IPS-18a (cell line): ENCODE data around the gene AQP6.

Source experiments
- H3K27ac ChIP-seq: one replicate; pipeline ENCODE4 v1.5.1; 2013; ENCODE audit warnings: low read length
- H3K27me3 ChIP-seq: one replicate; pipeline ENCODE4 v1.6.1; 2013; ENCODE audit warnings: mild to moderate bottlenecking, low read length; ENCODE audit not compliant: control insufficient read depth, insufficient read depth
- H3K36me3 ChIP-seq: one replicate; pipeline ENCODE4 v1.6.1; 2013; ENCODE audit warnings: low read depth, low read length; ENCODE audit not compliant: control insufficient read depth
- H3K4me1 ChIP-seq: one replicate; pipeline ENCODE4 v1.6.1; 2013; ENCODE audit warnings: low read depth, low read length; ENCODE audit not compliant: control insufficient read depth
- H3K4me3 ChIP-seq: one replicate; pipeline ENCODE4 v1.5.1; 2013; ENCODE audit warnings: low read length
- H3K9ac ChIP-seq: one replicate; pipeline ENCODE4 v1.6.1; 2013; ENCODE audit warnings: mild to moderate bottlenecking, low read length, moderate library complexity
- H3K9me3 ChIP-seq: one replicate; pipeline ENCODE4 v1.6.1; 2013; ENCODE audit warnings: low read depth, low read length; ENCODE audit not compliant: control insufficient read depth

AQP6 gene

DNA sequence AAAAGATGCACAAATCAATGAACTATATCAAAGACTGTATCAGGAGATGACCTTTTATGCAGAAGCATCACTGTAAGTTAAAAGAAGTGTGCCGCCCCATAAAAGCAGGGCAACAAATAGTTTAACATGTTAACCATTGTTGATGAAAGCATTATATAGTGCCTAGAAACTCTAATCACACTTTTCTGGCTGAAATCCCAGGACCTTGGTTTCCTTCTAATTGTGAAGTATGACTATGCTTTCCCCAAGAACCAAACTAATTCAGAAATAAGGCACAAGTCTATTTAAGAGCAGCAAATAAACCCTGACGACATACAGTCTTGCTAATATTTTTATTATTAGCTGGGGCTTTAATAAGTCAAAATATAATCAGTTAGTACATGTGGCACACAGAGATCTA, 30.8 kb downstream of the AQP6 start:
- Histone ChIP-seq H3K9ac (no peak overlapping the region), H3K27me3 (no peaks in the 10 kb centered on the region), H3K4me3 (no peak overlapping the region), H3K9me3 (no peaks in the 10 kb centered on the region), H3K36me3 (peaks cover 73% of the 10 kb centered on the region), H3K27ac (no peak overlapping the region), H3K4me1 (no peaks in the 10 kb centered on the region)

DNA sequence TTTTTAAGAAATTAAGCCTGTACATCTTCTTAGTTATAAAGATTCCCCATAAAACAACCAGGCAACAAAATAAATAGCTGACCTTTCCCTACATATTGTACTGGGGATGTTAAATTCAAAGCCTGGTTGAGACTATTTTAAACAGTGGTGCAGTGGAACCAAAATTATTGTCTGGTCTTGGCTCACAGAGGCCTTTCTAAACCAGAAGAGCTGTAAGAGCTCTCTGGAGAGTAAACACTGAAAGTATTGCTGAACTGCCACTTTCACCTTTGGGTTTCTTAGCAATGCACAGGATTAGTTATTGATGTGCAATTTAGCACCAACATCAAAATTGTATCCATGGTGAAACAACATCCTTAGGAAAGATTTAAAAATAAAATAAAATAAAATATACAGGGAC, 31.9 kb downstream of the AQP6 start:
- H3K27ac ChIP-seq = no peak overlapping the region
- no peaks in the 10 kb centered on the region for H3K27me3 ChIP-seq
- no peaks in the 10 kb centered on the region for H3K9me3 ChIP-seq
- H3K36me3 ChIP-seq = peaks cover 63% of the 10 kb centered on the region
- H3K9ac ChIP-seq = no peak overlapping the region
- no peaks in the 10 kb centered on the region for H3K4me1 ChIP-seq
- H3K4me3 ChIP-seq = no peak overlapping the region

DNA sequence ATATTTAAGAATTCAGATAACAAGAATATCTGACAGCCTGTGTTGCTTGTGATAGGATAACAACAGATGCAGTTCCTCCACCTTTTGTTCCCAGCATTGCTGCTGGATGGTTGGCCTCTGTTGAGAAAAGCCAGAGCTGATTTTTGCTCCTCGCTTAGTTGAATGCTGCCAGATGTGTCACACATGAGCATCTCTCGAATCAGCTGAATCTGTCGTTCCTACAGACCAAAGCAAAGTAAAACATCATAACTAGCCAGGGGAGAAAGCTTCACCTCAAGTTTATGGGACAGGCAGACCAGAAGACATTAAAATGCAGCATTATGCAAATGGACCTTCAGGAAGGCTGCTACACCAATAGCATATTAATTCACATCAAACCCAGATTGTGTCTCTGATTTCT, 32.4 kb downstream of the AQP6 start:
- Histone ChIP-seq H3K4me3 (no peak overlapping the region), H3K27ac (no peak overlapping the region), H3K36me3 (peaks cover 65% of the 10 kb centered on the region), H3K27me3 (no peaks in the 10 kb centered on the region), H3K9me3 (no peaks in the 10 kb centered on the region), H3K9ac (no peak overlapping the region), H3K4me1 (no peaks in the 10 kb centered on the region)

DNA sequence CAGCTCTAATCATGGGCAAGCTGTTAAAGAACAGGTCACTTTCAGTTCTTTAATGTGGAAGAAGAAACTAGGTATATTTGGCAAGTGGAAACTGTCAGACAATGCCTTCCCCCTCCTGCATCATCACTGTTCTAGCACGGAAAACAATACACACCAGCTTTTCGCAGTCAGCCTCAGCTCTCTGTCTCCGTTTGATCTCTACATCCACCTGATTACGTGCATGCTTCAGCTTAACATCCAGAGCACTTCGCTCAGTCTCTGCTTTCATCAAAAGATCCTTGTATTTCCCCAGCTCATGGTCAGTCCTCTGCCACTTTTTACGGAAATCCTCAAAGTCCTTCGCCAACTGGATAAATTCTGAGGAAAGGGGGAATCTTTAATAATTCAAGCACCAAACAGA, 33.5 kb downstream of the AQP6 start:
- Histone ChIP-seq H3K27ac (no peak overlapping the region), H3K27me3 (no peaks in the 10 kb centered on the region), H3K9me3 (no peaks in the 10 kb centered on the region), H3K9ac (no peak overlapping the region), H3K4me3 (no peak overlapping the region), H3K4me1 (no peaks in the 10 kb centered on the region), H3K36me3 (peaks cover 54% of the 10 kb centered on the region)

DNA sequence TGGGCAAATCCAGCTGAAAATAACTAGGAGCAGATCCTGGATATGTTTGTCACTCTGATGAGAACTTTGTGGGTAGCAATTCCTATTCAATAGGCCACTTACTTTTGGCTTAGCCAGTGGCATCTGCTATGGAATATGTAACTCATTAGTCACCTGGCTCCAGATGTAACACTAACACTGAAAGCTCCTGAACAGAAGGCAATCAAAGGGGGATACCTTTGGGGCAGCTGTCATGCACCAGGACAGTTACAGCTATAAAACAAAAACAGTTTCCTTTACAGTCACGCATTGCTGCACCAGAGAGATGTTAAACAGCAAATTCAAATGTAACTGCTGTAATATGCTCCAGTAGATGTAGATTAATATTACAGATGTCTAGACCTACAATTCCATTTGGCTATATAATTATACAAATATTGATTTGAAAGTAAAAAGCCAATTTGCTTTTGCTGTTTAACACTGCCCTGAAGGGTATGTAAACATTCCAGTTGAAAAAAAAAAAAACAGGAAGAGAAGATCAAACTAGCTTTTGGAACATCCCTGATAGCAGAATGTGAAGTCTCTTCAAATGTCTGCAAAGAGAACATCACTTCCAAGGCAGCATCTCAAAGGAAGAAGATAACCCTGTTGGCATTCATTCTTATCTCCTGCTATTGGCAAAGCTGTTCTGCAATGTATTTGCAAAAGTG, 34.2 kb downstream of the AQP6 start:
- no peaks in the 10 kb centered on the region for H3K9me3 ChIP-seq
- no peaks in the 10 kb centered on the region for H3K4me1 ChIP-seq
- peaks cover 48% of the 10 kb centered on the region for H3K36me3 ChIP-seq
- no peak overlapping the region for H3K27ac ChIP-seq
- H3K9ac ChIP-seq = no peak overlapping the region
- H3K27me3 ChIP-seq = no peaks in the 10 kb centered on the region
- no peak overlapping the region for H3K4me3 ChIP-seq

DNA sequence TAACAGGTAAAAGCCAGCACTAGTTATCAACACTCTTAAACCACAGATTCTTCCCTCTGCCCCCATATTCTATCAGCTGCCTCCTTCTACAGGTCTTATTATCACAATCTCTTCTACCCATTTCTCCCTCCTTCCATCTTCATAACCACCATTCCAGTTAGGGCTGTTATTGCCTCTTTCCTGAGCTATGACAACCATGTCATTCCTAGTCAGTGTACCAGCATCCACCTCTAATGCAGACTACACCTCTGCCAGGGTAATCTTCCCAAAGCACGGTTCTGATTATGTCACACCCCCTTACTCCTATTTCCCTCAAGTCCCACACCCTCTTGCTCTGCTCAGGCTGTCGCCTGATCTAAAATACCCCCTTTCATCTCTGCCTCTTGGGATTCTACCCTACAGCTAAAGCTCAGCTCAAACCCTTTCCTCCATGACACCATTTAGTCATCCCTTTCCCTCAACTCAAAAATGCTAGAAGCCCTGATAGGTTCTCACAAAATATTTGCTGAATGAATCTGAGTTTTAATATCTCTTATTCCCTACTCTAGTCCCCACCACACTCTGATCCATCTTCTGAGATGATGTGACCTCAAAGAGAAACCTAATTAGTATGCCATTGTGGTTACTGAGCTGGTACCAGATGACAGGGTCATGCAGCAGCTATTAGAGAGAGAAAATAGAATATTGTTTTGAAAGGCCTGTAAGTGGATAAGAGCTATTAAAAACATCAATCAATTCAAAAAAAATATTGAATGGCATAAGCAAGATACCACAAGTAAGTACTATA, 40.8 kb downstream of the AQP6 start:
- Histone ChIP-seq H3K27me3 (no peaks in the 10 kb centered on the region), H3K36me3 (peaks cover 12% of the 10 kb centered on the region), H3K4me1 (no peaks in the 10 kb centered on the region), H3K9me3 (no peaks in the 10 kb centered on the region), H3K4me3 (no peak overlapping the region), H3K27ac (no peak overlapping the region), H3K9ac (no peak overlapping the region)

DNA sequence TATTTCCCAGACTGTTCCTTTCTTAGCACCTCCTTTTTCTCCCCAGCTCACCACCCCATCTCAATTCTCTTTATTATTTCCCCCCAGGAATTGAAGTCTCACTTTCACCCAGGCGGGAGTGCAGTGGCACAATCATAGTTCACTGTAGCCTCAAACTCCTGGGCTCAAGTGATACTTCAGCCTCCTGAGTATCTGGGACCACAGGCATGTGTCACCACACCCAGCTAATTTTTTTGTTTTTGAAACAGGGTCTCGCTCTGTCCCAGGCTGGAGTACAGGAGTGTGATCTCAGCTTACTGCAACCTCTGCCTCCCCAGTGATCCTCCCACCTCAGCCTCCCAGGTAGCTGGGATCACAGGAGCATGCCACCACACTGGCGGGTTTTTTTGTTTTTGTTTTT, 41.6 kb downstream of the AQP6 start:
- H3K27ac ChIP-seq = no peak overlapping the region
- no peaks in the 10 kb centered on the region for H3K9me3 ChIP-seq
- H3K36me3 ChIP-seq = peaks cover 12% of the 10 kb centered on the region
- H3K27me3 ChIP-seq = no peaks in the 10 kb centered on the region
- no peak overlapping the region for H3K4me3 ChIP-seq
- no peak overlapping the region for H3K9ac ChIP-seq
- no peaks in the 10 kb centered on the region for H3K4me1 ChIP-seq

DNA sequence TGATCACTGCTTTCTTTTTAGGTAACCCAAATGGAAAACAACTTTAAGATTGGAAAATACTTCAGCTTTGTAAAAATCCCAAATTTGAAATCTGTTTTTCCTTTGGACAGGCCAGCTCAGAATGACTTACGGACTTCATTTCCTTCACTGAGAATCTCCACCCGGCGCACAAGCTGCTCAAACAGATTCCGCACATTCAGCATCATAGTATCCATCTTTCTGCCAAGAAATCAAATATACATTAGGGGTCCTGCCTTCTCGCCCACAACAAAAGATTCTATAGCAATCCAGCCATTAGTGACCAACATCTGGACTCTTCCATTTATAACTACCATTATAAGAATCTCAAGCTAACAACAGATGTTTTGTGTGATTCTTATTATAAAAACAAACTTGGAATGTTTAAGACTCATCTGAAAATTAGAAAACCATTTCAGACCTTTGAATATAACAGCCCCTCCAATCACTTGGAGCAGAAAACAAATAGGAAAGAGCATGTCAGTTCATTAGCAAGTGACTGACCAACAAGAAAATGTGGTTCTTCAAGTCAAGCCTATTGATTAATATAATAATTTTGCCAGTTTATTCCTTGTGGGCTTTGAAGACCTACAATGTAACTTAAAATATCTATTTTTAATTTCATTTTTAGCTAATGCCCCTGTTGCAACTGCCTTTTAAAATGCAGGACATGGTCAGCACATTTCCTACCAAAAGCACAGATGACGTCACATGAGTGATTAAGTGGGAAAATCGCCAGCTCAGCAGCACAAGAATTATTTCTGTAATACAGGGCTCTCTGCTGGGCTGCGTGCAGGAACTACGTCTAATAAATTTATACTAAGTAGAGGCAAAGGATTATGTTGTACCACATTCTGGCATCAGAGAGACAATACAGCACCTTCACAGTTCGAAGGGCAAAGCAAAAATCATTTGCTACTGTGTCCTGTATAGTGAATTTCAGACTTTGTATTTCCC, 44.0 kb downstream of the AQP6 start:
- Histone ChIP-seq H3K36me3 (peaks cover 8% of the 10 kb centered on the region), H3K27me3 (no peaks in the 10 kb centered on the region), H3K4me3 (no peak overlapping the region), H3K4me1 (no peaks in the 10 kb centered on the region), H3K27ac (no peak overlapping the region), H3K9ac (no peak overlapping the region), H3K9me3 (no peaks in the 10 kb centered on the region)

DNA sequence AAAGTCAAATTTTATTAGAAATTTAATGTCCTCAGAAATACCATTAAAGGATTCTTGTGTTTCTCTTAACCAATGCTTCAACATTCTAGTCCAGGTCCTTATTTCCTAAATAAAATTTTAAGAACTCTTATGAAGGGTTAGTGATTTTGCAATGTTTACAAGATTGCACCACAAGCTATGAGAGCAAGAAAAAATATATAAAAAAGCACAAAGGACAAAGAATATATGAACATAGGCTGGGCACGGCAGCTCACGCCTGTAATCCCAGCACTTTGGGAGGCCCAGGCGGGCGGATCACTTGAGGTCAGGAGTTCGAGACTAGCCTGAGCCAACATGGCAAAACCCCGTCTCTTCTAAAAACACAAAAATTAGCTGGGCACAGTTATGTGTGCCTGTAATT, 44.9 kb downstream of the AQP6 start:
- Histone ChIP-seq H3K4me3 (no peak overlapping the region), H3K4me1 (no peaks in the 10 kb centered on the region), H3K36me3 (peaks cover 8% of the 10 kb centered on the region), H3K27me3 (no peaks in the 10 kb centered on the region), H3K9ac (no peak overlapping the region), H3K27ac (no peak overlapping the region), H3K9me3 (no peaks in the 10 kb centered on the region)

DNA sequence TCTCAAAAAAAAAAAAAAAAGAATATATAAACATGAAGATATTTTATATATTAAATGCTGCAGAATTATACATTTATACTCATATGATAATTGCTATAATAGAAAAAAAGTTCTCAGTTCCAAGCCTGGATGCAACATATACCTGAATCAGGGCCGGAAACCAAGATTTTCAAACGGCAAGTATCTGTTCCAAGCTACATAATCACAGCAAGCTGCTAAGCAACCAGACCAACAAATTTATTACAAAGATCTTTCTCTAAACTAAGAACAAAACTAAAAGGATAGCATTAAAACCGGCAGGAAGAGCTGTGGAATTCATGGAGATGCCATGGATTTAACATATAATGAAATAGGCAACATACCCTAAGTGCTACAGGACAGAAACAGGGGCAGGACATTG, 45.4 kb downstream of the AQP6 start:
- peaks cover 8% of the 10 kb centered on the region for H3K36me3 ChIP-seq
- no peak overlapping the region for H3K27ac ChIP-seq
- H3K4me3 ChIP-seq = no peak overlapping the region
- no peaks in the 10 kb centered on the region for H3K27me3 ChIP-seq
- H3K9me3 ChIP-seq = no peaks in the 10 kb centered on the region
- no peak overlapping the region for H3K9ac ChIP-seq
- H3K4me1 ChIP-seq = no peaks in the 10 kb centered on the region

DNA sequence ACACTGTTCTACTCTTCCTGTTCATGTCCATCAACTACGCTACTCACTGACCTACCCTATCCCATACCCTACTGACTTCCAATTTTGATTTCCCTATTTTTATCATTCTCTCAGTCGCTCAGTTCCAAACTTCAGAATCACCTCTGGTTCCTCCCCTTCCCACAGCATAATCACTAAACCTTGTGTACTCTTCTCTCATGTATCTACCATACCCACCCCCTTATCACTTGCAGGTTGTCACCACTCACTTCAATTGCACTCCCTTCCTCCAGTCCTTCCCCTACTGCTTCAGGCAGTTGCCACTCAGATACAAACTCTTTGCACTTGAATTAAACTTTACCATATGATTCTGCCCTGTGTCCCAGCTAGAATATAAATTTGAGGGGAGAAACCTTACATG, 46.2 kb downstream of the AQP6 start:
- H3K27me3 ChIP-seq = no peaks in the 10 kb centered on the region
- H3K4me1 ChIP-seq = no peaks in the 10 kb centered on the region
- no peak overlapping the region for H3K4me3 ChIP-seq
- H3K27ac ChIP-seq = no peak overlapping the region
- H3K9me3 ChIP-seq = no peaks in the 10 kb centered on the region
- H3K9ac ChIP-seq = no peak overlapping the region
- peaks cover 5% of the 10 kb centered on the region for H3K36me3 ChIP-seq
